ENCODE measurements around the gene TUFM.

TUFM gene

DNA sequence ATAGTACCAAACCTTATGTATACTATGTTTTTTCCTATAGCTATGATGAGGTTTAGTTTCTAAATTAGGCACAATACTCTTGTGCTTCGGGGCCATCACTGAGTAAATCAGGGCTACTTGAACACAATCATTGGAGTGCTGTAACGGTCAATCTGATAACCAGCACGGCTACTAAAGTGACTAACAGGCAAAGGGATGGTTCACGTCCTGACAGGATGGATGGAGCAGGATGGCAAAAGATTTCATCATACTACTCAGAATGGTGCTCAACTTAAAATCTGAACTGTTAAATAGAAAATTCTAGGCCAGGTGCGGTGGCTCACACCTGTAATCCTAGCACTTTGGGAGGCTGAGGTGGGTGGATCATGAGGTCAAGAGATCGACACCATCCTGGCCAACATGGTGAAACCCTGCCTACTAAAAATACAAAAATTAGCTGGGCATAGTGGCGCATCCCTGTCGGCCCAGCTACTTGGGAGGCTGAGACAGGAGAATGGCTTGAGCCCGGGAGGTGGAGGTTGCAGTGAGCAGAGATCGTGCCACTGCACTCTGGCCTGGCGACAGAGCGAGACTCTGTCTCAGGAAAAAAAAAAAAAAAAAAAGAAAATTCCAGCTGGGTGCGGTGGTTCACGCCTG lies 7.0 kb downstream of the TUFM start:
- no peak; the same call in 2 of the 3 replicates for ATAC-seq
- TF ChIP-seq CSDC2 (CRISPR knock-in tag; IDR thresholded peaks at IDR 0.05) (no peak), GLIS3 (CRISPR knock-in tag; IDR thresholded peaks at IDR 0.05) (no peak), ESRRG (CRISPR knock-in tag; IDR thresholded peaks at IDR 0.05) (no peak), ZFP30 (CRISPR knock-in tag; IDR thresholded peaks at IDR 0.05) (no peak), PPARA (CRISPR knock-in tag; IDR thresholded peaks at IDR 0.05; ENCODE audit: borderline replicate concordance) (no peak), TOX (CRISPR knock-in tag; IDR thresholded peaks at IDR 0.05; ENCODE audit: borderline replicate concordance) (no peak), ZC3H10 (CRISPR knock-in tag; IDR thresholded peaks at IDR 0.05) (no peak), ZFP3 (CRISPR knock-in tag; IDR thresholded peaks at IDR 0.05) (no peak), OSR1 (CRISPR knock-in tag; IDR thresholded peaks at IDR 0.05) (no peak), ARNTL (CRISPR knock-in tag; IDR thresholded peaks at IDR 0.05; ENCODE audit: borderline replicate concordance, low read depth) (no peak)
- TF ChIP-seq, protein P1, sequence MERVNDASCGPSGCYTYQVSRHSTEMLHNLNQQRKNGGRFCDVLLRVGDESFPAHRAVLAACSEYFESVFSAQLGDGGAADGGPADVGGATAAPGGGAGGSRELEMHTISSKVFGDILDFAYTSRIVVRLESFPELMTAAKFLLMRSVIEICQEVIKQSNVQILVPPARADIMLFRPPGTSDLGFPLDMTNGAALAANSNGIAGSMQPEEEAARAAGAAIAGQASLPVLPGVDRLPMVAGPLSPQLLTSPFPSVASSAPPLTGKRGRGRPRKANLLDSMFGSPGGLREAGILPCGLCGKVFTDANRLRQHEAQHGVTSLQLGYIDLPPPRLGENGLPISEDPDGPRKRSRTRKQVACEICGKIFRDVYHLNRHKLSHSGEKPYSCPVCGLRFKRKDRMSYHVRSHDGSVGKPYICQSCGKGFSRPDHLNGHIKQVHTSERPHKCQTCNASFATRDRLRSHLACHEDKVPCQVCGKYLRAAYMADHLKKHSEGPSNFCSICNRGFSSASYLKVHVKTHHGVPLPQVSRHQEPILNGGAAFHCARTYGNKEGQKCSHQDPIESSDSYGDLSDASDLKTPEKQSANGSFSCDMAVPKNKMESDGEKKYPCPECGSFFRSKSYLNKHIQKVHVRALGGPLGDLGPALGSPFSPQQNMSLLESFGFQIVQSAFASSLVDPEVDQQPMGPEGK (CRISPR knock-in tag; IDR thresholded peaks at IDR 0.05; ENCODE audit: borderline replicate concordance), result no peak
- TF ChIP-seq, protein P2, sequence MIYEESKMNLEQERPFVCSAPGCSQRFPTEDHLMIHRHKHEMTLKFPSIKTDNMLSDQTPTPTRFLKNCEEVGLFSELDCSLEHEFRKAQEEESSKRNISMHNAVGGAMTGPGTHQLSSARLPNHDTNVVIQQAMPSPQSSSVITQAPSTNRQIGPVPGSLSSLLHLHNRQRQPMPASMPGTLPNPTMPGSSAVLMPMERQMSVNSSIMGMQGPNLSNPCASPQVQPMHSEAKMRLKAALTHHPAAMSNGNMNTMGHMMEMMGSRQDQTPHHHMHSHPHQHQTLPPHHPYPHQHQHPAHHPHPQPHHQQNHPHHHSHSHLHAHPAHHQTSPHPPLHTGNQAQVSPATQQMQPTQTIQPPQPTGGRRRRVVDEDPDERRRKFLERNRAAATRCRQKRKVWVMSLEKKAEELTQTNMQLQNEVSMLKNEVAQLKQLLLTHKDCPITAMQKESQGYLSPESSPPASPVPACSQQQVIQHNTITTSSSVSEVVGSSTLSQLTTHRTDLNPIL (CRISPR knock-in tag; IDR thresholded peaks at IDR 0.05; ENCODE audit: low read depth), result no peak
- TF ChIP-seq, protein P3, sequence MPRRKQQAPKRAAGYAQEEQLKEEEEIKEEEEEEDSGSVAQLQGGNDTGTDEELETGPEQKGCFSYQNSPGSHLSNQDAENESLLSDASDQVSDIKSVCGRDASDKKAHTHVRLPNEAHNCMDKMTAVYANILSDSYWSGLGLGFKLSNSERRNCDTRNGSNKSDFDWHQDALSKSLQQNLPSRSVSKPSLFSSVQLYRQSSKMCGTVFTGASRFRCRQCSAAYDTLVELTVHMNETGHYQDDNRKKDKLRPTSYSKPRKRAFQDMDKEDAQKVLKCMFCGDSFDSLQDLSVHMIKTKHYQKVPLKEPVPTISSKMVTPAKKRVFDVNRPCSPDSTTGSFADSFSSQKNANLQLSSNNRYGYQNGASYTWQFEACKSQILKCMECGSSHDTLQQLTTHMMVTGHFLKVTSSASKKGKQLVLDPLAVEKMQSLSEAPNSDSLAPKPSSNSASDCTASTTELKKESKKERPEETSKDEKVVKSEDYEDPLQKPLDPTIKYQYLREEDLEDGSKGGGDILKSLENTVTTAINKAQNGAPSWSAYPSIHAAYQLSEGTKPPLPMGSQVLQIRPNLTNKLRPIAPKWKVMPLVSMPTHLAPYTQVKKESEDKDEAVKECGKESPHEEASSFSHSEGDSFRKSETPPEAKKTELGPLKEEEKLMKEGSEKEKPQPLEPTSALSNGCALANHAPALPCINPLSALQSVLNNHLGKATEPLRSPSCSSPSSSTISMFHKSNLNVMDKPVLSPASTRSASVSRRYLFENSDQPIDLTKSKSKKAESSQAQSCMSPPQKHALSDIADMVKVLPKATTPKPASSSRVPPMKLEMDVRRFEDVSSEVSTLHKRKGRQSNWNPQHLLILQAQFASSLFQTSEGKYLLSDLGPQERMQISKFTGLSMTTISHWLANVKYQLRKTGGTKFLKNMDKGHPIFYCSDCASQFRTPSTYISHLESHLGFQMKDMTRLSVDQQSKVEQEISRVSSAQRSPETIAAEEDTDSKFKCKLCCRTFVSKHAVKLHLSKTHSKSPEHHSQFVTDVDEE (CRISPR knock-in tag; IDR thresholded peaks at IDR 0.05), result no peak
- TF ChIP-seq, protein P4, sequence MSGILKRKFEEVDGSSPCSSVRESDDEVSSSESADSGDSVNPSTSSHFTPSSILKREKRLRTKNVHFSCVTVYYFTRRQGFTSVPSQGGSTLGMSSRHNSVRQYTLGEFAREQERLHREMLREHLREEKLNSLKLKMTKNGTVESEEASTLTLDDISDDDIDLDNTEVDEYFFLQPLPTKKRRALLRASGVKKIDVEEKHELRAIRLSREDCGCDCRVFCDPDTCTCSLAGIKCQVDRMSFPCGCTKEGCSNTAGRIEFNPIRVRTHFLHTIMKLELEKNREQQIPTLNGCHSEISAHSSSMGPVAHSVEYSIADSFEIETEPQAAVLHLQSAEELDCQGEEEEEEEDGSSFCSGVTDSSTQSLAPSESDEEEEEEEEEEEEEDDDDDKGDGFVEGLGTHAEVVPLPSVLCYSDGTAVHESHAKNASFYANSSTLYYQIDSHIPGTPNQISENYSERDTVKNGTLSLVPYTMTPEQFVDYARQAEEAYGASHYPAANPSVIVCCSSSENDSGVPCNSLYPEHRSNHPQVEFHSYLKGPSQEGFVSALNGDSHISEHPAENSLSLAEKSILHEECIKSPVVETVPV (CRISPR knock-in tag; IDR thresholded peaks at IDR 0.05), result no peak

DNA sequence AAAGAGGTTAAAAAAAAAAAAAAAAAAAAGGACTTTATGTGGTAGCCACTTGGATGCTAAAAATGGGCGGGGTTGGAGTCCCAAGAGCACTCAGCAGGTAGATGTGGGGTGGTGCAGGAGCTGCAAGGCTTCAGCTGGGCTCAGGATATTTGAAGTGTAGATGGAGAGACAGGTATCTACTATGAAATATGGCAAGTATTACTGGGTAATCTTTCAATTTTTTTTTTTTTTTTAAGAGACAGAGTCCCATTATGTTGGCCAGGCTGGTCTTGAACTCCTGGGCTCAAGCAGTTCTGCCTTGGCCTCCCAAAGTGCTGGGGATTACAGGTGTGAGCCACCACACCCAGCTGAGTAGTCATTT lies 7.6 kb downstream of the TUFM start:
- no peak for TF ChIP-seq ZC3H10 (CRISPR knock-in tag; IDR thresholded peaks at IDR 0.05)
- TF ChIP-seq ZFP30 (CRISPR knock-in tag; IDR thresholded peaks at IDR 0.05), result no peak
- no peak for TF ChIP-seq TOX (CRISPR knock-in tag; IDR thresholded peaks at IDR 0.05; ENCODE audit: borderline replicate concordance)
- no peak for TF ChIP-seq ARNTL (CRISPR knock-in tag; IDR thresholded peaks at IDR 0.05; ENCODE audit: borderline replicate concordance, low read depth)
- TF ChIP-seq PPARA (CRISPR knock-in tag; IDR thresholded peaks at IDR 0.05; ENCODE audit: borderline replicate concordance), result no peak
- no peak for TF ChIP-seq OSR1 (CRISPR knock-in tag; IDR thresholded peaks at IDR 0.05)
- TF ChIP-seq ZFP3 (CRISPR knock-in tag; IDR thresholded peaks at IDR 0.05), result no peak
- no peak for TF ChIP-seq ZNF565 (CRISPR knock-in tag; conservative IDR thresholded peaks at IDR 0.05; ENCODE audit: low read depth)
- TF ChIP-seq SNAI2 (CRISPR knock-in tag; IDR thresholded peaks at IDR 0.05), result no peak
- no peak for TF ChIP-seq ISL1 (CRISPR knock-in tag; IDR thresholded peaks at IDR 0.05)
- TF ChIP-seq RARB (CRISPR knock-in tag; IDR thresholded peaks at IDR 0.05), result no peak
- TF ChIP-seq TCF4 (CRISPR knock-in tag; IDR thresholded peaks at IDR 0.05; ENCODE audit: borderline replicate concordance), result no peak
- TF ChIP-seq BACH2 (CRISPR knock-in tag; IDR thresholded peaks at IDR 0.05; ENCODE audit: borderline replicate concordance), result no peak
- TF ChIP-seq ZNF70 (CRISPR knock-in tag; IDR thresholded peaks at IDR 0.05), result no peak
- no peak for ATAC-seq

DNA sequence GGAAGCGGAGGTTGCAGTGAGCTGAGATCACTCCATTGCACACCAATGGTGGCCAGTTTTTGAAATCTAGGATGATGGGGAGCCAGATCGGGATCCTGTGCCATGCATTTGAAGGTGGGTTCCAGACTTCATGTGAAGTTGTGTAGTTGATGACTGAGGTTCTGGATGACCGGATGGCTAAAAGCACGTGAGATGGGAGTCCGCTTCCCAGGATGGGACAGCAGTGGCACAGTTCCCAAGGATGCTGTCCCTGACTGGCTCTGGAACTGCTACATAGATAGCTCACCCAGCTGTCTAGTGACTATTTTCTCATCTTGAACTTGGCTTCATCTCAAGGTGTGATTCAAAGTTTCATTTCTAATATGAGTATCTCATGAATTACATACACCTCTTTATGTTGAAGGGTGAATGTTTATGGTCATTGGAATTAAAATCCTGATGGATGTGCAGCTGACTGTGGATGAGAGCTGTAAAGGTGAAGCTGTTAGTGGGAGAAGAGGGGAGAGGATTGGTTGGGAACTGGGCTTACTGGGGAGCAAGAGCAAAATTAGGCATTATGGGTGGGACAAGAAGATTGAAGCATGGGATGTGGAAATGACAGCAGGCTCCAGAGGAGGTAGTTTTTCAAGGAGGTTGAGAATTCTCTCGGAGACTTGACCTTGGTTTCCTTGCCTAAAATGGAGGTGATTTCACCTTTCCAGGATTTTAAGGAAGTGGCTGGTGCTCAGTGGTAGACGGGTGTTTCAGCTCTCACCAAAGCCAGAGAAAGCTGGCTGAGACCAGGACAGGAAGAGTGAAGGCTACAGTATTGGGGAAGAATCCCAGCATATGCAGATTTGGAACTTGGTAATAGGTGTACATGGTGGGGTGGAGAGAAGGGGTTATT lies 8.2 kb downstream of the TUFM start:
- no peak for ATAC-seq
- TF ChIP-seq ZC3H10 (CRISPR knock-in tag; IDR thresholded peaks at IDR 0.05) (no peak), ESRRG (CRISPR knock-in tag; IDR thresholded peaks at IDR 0.05) (0 out of 2 replicates have a peak, but pooled peaks have one; percentile 32), CSDC2 (CRISPR knock-in tag; IDR thresholded peaks at IDR 0.05) (no peak), ZNF565 (CRISPR knock-in tag; conservative IDR thresholded peaks at IDR 0.05; ENCODE audit: low read depth) (no peak)

Measured in SK-N-SH treated with all-trans-retinoic acid at 6 μM for 48 hours (cell line).